ENCODE results near the gene CDKN3.
"Not testable (repeated sequence)": the region's sequence is repeated elsewhere in the genome, so short reads cannot be mapped to it uniquely, and the experiment has no call there.

Gene CDKN3

DNA sequence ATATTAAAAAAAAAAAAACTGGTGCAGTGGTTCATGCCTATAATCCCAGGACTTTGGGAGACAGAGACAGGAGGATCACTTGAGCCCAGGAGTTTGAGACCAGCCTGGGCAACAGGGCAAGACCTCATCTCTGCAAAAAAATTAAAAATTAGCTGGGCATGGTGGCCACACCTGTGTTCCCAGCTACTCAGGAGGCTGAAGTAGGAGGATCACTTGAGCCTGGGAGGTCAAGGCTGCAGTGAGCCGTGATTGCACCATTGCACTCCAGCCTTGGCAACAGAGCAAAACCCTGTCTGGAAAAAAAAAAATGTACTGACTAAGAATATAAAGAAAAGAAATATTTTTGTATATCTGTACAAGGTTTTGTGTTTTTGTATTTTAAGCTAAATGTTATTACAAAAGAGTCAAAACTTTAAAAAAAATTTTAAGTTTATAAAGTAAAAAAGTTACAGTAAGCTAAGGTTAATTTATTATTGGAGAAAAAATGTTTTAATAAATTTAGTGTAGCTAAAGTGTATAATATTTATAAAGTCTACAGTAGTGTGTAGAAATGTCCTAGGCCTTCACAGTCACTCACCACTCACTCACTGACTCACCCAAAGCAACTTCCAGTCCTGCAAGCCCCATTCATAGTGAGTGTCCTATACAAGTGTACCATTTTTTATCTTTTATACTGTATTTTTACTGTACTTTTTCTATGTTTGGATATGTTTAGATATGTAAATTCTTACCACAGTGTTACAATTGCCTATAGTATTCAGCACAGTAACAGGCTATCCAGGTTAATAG, 60.2 kb downstream of the CDKN3 start:
- DNase-seq, result not testable (repeated sequence)

DNA sequence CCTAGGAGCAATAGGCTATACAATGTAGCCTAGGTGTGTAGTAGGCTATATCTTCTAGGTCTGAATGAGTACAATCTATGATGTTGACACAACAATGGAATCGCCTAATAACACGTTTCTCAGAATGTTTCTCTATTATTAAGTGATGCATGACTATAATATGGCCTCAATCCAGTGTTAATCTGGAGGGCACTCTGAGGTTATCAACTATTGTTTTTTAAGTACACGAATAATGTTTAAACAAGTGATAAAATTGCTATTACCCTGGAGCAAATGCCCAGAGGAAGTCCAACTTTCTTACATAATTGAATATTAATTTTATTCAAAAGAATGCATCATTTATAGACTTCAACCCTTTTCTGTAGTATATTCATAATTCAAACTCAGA, 60.8 kb downstream of the CDKN3 start:
- DNase-seq, result no peak

DNA sequence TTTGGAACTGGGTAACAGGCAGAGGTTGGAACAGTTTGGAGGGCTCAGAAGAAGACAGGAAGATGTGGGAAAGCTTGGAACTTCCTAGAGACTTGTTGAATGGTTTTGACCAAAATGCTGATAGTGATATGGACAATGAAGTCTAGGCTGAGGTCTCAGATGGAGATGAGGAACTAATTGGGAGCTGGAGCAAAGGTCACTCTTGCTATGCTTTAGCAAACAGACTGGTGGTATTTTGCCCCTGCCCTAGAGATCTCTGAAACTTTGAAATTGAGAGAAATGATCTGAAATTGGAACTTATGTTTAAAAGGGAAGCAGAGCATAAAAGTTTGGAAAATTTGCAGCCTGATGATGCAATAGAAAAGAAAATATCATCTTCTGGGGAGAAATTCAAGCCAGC, 61.7 kb downstream of the CDKN3 start:
- not testable (repeated sequence) for DNase-seq

DNA sequence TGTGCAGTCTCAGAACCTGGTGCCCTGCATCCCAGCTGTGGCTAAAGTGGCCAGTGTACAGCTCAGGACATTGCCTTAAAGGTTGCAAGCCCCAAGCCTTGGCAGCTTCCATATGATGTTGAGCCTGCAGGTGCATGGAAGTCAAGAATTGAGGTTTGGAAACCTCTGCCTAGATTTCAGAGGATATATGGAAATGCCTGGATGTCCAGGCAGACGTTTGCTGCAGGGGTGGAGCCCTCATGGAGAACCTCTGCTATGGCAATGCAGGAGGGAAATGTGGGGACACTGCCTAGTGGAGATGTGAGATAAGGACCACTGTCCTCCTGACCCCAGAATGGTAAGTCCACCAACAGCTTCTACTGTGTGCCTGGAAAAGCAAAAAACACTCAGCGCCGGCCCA, 62.3 kb downstream of the CDKN3 start:
- DNase-seq, result no peak

DNA sequence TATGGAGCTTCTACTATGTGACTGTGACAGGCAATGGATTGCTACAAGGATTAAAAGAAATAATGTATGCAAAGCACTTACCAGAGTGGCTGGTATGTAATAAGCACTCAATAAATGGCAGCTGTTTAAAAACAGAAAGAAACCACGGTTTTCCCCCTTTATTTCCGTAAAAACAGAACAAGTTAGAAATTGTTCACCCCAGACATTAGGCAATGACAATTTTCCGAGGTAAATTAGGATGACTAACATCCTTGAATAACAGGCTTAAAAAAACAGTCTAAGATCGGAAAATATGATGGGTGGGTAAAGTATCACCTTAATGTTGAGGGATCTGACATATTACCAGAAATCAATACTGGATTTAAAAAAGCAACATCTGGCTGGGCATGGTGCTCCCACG, 65.2 kb downstream of the CDKN3 start:
- DNase-seq, result no peak

DNA sequence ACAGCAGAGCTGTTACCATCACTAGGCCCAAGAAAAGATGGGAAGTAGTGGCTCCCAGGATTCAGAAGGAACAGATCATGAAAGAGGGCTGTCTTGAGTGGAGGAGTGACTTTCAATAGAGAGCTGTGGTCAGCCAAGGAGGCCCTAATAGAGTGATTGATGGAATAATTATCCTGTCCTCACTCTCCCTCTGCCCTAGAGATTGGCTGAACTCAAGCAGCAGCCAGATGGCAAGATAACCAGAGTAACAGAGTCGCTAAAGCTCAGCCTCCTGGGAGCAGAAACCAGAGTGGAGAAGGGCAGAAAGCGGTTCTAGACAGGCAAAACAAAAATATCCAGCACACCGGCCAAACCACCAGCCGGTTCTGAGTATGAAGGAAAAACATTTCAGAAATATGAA, 68.8 kb downstream of the CDKN3 start:
- DNase-seq, result no peak

DNA sequence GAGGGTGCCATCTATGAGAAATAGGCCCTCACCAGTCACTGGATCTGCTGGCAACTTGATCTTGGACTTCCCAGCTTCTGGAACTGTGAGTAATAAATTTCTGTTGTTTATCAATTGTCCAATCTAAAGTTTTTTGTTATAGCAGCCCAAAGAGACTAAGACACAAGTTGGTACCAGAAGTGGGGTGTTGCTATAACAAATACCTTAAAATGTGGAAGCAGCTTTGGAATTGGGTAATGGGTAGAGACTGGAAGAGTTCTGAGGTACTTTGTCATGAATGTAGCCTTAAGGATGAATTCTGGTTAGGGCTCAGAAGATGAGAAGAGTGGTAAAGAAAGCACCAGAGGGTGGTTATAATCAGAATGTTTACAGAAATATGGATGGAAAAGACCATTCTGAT, 70.5 kb downstream of the CDKN3 start:
- no peak for DNase-seq

All from hematopoietic multipotent progenitor cell treated with erythropoietin and hydrocortisone succinate and interleukin-3 and kit ligand, for 4 days (in vitro differentiated cells).